HEK293T (cell line): ENCODE measurements around the gene TP63.

Experiments
- LEF1 ChIP-seq: fragments of 450-650 bp; IDR thresholded peaks from 2 replicates; pipeline ENCODE4 v1.6.1; 2017; ENCODE audit warnings: mild to moderate bottlenecking, borderline replicate concordance
- NFRKB ChIP-seq: fragments of 450-650 bp; IDR thresholded peaks from 2 replicates; pipeline ENCODE4 v1.6.1; 2016; ENCODE audit warnings: mild to moderate bottlenecking, moderate library complexity
- SUZ12 ChIP-seq: fragments of 450-650 bp; IDR thresholded peaks from 2 replicates; pipeline ENCODE4 v1.6.1; 2016; ENCODE audit warnings: mild to moderate bottlenecking

GRCh38 chr3:189833996-189834395, 202.8 kb downstream of the TP63 start:
- TF ChIP-seq NFRKB (no peak), SUZ12 (no peak), LEF1 (no peak)
